GM23338 (cell line): Measurements from ENCODE around the gene TSKS. TPM values are rescaled to one million over a fixed set of nuclear protein-coding genes. Genes with fewer than 3 reads are reported as not detected.

Experiments used
- ATAC-seq: fragments of 200-7000 bp; cut with Tn5 transposase; 3 replicates; pipeline ENCODE4 v1.9.1; 2020
- DNase-seq: peaks from one replicate; pipeline ENCODE4 v3.0.0-alpha.2; 2015; ENCODE audit warnings: low spot score
- H2AFZ ChIP-seq: fragments of 200-600 bp; sonication (generic); 2 replicates; pipeline ENCODE4 v1.8.0; 2016; ENCODE audit warnings: antibody characterized with exemption, mild to moderate bottlenecking, moderate library complexity
- H3F3A ChIP-seq: fragments of 200-600 bp; sonication (generic); replicated peaks from 2 replicates; pipeline ENCODE4 v1.8.0; 2017; ENCODE audit warnings: antibody characterized with exemption, mixed run types, low read depth
- H3K27ac ChIP-seq: fragments of 200-600 bp; sonication (generic); 2 replicates; pipeline ENCODE4 v1.6.1; 2016; ENCODE audit warnings: low read depth
- H3K27me3 ChIP-seq: fragments of 200-600 bp; sonication (generic); 2 replicates; pipeline ENCODE4 v1.8.0; 2016; ENCODE audit warnings: mild to moderate bottlenecking, mixed run types, moderate library complexity; ENCODE audit not compliant: insufficient read depth
- H3K36me3 ChIP-seq: fragments of 200-600 bp; sonication (generic); 2 replicates; pipeline ENCODE4 v1.8.0; 2016; ENCODE audit warnings: mild to moderate bottlenecking; ENCODE audit not compliant: insufficient read depth
- H3K4me1 ChIP-seq: fragments of 200-600 bp; sonication (generic); 2 replicates; pipeline ENCODE4 v1.8.0; 2016; ENCODE audit warnings: mild to moderate bottlenecking, moderate library complexity; ENCODE audit not compliant: insufficient read depth
- H3K4me2 ChIP-seq: fragments of 200-600 bp; sonication (generic); 2 replicates; pipeline ENCODE4 v1.7.1; 2017; ENCODE audit warnings: mixed run types
- H3K4me3 ChIP-seq: fragments of 200-600 bp; sonication (generic); 2 replicates; pipeline ENCODE4 v1.6.1; 2016; ENCODE audit warnings: mixed run types
- H3K79me2 ChIP-seq: fragments of 200-600 bp; sonication (generic); replicated peaks from 2 replicates; pipeline ENCODE4 v1.8.0; 2017; ENCODE audit warnings: mild to moderate bottlenecking; ENCODE audit not compliant: insufficient read depth
- H3K9me2 ChIP-seq: fragments of 200-600 bp; sonication (generic); 2 replicates; pipeline ENCODE4 v1.8.0; 2017; ENCODE audit not compliant: insufficient read depth
- H4K20me1 ChIP-seq: fragments of 200-600 bp; sonication (generic); replicated peaks from 2 replicates; pipeline ENCODE4 v1.8.0; 2017; ENCODE audit warnings: mild to moderate bottlenecking; ENCODE audit not compliant: insufficient read depth
- H3K27ac Mint-ChIP-seq: 2 replicates; pipeline ENCODE4 v1.8.0; 2020; ENCODE audit warnings: inconsistent platforms, mild to moderate bottlenecking, moderate library complexity, mixed read lengths
- H3K27me3 Mint-ChIP-seq: 3 replicates; pipeline ENCODE4 v1.8.0; 2022; ENCODE audit warnings: low read depth, mild to moderate bottlenecking, moderate library complexity, mixed read lengths, inconsistent platforms; ENCODE audit not compliant: insufficient read depth, poor library complexity
- H3K36me3 Mint-ChIP-seq: 3 replicates; pipeline ENCODE4 v1.8.0; 2021; ENCODE audit warnings: low read depth, mild to moderate bottlenecking, inconsistent platforms, moderate library complexity, mixed read lengths
- H3K4me1 Mint-ChIP-seq: 3 replicates; pipeline ENCODE4 v1.8.0; 2020; ENCODE audit warnings: mild to moderate bottlenecking, inconsistent platforms, mixed read lengths
- H3K4me3 Mint-ChIP-seq: 3 replicates; pipeline ENCODE4 v1.8.0; 2021; ENCODE audit warnings: moderate library complexity, mild to moderate bottlenecking, inconsistent platforms, mixed read lengths
- H3K9me3 Mint-ChIP-seq: 3 replicates; pipeline ENCODE4 v1.8.0; 2020; ENCODE audit warnings: moderate library complexity, mild to moderate bottlenecking, inconsistent platforms, mixed read lengths
- CREB1 ChIP-seq: fragments of 250-450 bp; sonication (Bioruptor Pico); IDR thresholded peaks from 2 replicates; pipeline ENCODE4 v1.5.0; 2020; ENCODE audit warnings: low read depth, mild to moderate bottlenecking, moderate library complexity
- ETS1 ChIP-seq: IDR thresholded peaks from 2 replicates; pipeline ENCODE4 v1.6.1; 2016; ENCODE audit warnings: antibody characterized with exemption
- EZH2 ChIP-seq: fragments of 200-600 bp; sonication (generic); IDR thresholded peaks from one replicate; pipeline ENCODE4 v1.8.0; 2017; ENCODE audit warnings: antibody characterized with exemption, mild to moderate bottlenecking, low read depth; ENCODE audit not compliant: unreplicated experiment
- EZH2phosphoT487 ChIP-seq: fragments of 200-600 bp; sonication (generic); IDR thresholded peaks from one replicate; pipeline ENCODE4 v1.8.1; 2018; ENCODE audit warnings: antibody characterized with exemption; ENCODE audit not compliant: unreplicated experiment
- JUNB ChIP-seq: IDR thresholded peaks from one replicate; pipeline ENCODE4 v1.6.1; 2016; ENCODE audit warnings: antibody characterized with exemption; ENCODE audit not compliant: unreplicated experiment
- NANOG ChIP-seq: IDR thresholded peaks from 2 replicates; pipeline ENCODE4 v1.6.1; 2016; ENCODE audit warnings: antibody characterized with exemption, borderline replicate concordance
- POLR2AphosphoS5 ChIP-seq: IDR thresholded peaks from 2 replicates; pipeline ENCODE4 v1.6.1; 2016; ENCODE audit warnings: antibody characterized with exemption, low read depth
- STAT1 ChIP-seq: IDR thresholded peaks from one replicate; pipeline ENCODE4 v1.6.1; 2016; ENCODE audit warnings: antibody characterized with exemption; ENCODE audit not compliant: unreplicated experiment
- ZNF114 ChIP-seq: fragments of 250-450 bp; sonication (Bioruptor Pico); IDR thresholded peaks from 2 replicates; pipeline ENCODE4 v1.5.0; 2020; ENCODE audit warnings: mild to moderate bottlenecking, moderate library complexity
- ZNF331 ChIP-seq: fragments of 250-450 bp; sonication (Bioruptor Pico); IDR thresholded peaks from 2 replicates; pipeline ENCODE4 v1.5.0; 2020; ENCODE audit warnings: low read depth, mild to moderate bottlenecking, moderate library complexity
- polyA plus RNA-seq: library from polyadenylated mRNA; unstranded; fragments of >200 nt; fragmentation: Nextera tagmentation; extraction: Ambion mirVana; gene quantifications from 2 replicates; pipeline ENCODE4 v1.2.1, GENCODE V29; 2016
- total RNA-seq: library from RNA; depleted of rRNA; stranded (reverse); fragments of >200 nt; shearing (Covaris generic); gene quantifications from 2 replicates; pipeline ENCODE4 v1.2.3, GENCODE V29; 2014
- TF ChIP-seq, protein P1 (sequence below): IDR thresholded peaks from one replicate; pipeline ENCODE4 v1.6.1; 2018; ENCODE audit warnings: antibody characterized with exemption; ENCODE audit not compliant: unreplicated experiment
- TF ChIP-seq, protein P2 (sequence below), 2 experiments: fragments of 200-600 bp in 1 of 2; sonication (generic) in 1 of 2; conservative IDR thresholded peaks; 2 replicates each; pipeline versions ENCODE4 v1.5.1 to v1.6.1; 2016 to 2017; ENCODE audit warnings: antibody characterized with exemption in 2 of 2, low read depth in 2 of 2, mild to moderate bottlenecking in 2 of 2, moderate library complexity in 1 of 2
- TF ChIP-seq, protein P3 (sequence below): fragments of 250-450 bp; sonication (Bioruptor Pico); IDR thresholded peaks from 2 replicates; pipeline ENCODE4 v1.5.0; 2020; ENCODE audit warnings: mild to moderate bottlenecking, moderate library complexity

The TSKS gene
- total and polyA plus RNA-seq, 2 experiments from 2014 or later, result 0.99 TPM; not detected in 1

DNA sequence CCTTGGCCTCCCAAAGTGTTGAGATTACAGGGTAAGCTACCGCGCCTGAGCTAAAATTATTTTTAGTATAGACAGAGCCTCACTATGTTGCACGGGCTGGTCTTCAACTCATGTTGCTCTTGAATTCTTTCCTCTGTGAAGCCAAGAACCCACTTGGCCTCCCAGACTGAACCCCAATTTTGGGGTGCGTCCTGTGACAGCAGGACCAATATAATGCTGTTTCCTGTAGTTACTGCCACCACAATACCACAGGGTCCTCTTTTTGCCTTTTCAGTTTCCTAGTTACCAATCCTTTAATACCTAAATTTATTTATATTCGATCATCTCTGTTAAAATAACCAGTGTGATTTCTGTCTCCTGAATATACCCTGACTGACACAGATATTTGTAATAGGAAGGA, 32.9 kb downstream of the TSKS start:
- Mint-ChIP-seq H3K36me3 (no peaks in the 10 kb centered on the region; the same call in 2 of the 3 replicates), H3K27ac (no peak overlapping the region), H3K4me1 (no peaks in the 10 kb centered on the region), H3K4me3 (no peak overlapping the region), H3K9me3 (no peaks in the 10 kb centered on the region), H3K27me3 (peaks cover 11% of the 10 kb centered on the region)
- H4K20me1 ChIP-seq, result no peaks in the 10 kb centered on the region
- no peaks in the 10 kb centered on the region for H3K27me3 ChIP-seq
- no peak overlapping the region for H3K27ac ChIP-seq
- H3K4me1 ChIP-seq, result no peaks in the 10 kb centered on the region
- H3K36me3 ChIP-seq, result no peaks in the 10 kb centered on the region
- H3K4me3 ChIP-seq, result no peak overlapping the region
- ATAC-seq, result no peak
- H3K4me2 ChIP-seq, result no peak overlapping the region
- H3K9me2 ChIP-seq, result peaks cover 2% of the 10 kb centered on the region; the same call in 1 of the 2 replicates
- no peaks in the 10 kb centered on the region for H3F3A ChIP-seq
- DNase-seq, result no peak
- H2AFZ ChIP-seq, result no peak overlapping the region
- no peaks in the 10 kb centered on the region for H3K79me2 ChIP-seq
- no peak for TF ChIP-seq JUNB
- TF ChIP-seq NANOG, result no peak
- TF ChIP-seq POLR2AphosphoS5, result no peak
- TF ChIP-seq, protein P1, sequence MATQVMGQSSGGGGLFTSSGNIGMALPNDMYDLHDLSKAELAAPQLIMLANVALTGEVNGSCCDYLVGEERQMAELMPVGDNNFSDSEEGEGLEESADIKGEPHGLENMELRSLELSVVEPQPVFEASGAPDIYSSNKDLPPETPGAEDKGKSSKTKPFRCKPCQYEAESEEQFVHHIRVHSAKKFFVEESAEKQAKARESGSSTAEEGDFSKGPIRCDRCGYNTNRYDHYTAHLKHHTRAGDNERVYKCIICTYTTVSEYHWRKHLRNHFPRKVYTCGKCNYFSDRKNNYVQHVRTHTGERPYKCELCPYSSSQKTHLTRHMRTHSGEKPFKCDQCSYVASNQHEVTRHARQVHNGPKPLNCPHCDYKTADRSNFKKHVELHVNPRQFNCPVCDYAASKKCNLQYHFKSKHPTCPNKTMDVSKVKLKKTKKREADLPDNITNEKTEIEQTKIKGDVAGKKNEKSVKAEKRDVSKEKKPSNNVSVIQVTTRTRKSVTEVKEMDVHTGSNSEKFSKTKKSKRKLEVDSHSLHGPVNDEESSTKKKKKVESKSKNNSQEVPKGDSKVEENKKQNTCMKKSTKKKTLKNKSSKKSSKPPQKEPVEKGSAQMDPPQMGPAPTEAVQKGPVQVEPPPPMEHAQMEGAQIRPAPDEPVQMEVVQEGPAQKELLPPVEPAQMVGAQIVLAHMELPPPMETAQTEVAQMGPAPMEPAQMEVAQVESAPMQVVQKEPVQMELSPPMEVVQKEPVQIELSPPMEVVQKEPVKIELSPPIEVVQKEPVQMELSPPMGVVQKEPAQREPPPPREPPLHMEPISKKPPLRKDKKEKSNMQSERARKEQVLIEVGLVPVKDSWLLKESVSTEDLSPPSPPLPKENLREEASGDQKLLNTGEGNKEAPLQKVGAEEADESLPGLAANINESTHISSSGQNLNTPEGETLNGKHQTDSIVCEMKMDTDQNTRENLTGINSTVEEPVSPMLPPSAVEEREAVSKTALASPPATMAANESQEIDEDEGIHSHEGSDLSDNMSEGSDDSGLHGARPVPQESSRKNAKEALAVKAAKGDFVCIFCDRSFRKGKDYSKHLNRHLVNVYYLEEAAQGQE, result no peak
- TF ChIP-seq EZH2phosphoT487, result no peak
- TF ChIP-seq, protein P2, sequence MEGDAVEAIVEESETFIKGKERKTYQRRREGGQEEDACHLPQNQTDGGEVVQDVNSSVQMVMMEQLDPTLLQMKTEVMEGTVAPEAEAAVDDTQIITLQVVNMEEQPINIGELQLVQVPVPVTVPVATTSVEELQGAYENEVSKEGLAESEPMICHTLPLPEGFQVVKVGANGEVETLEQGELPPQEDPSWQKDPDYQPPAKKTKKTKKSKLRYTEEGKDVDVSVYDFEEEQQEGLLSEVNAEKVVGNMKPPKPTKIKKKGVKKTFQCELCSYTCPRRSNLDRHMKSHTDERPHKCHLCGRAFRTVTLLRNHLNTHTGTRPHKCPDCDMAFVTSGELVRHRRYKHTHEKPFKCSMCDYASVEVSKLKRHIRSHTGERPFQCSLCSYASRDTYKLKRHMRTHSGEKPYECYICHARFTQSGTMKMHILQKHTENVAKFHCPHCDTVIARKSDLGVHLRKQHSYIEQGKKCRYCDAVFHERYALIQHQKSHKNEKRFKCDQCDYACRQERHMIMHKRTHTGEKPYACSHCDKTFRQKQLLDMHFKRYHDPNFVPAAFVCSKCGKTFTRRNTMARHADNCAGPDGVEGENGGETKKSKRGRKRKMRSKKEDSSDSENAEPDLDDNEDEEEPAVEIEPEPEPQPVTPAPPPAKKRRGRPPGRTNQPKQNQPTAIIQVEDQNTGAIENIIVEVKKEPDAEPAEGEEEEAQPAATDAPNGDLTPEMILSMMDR (conservative IDR thresholded peaks at IDR 0.05; ENCODE audit: low read depth in 2 of 2), result no peak
- TF ChIP-seq ZNF114 (CRISPR knock-in tag), result no peak
- no peak for TF ChIP-seq EZH2
- TF ChIP-seq CREB1 (CRISPR knock-in tag), result no peak
- TF ChIP-seq, protein P3, sequence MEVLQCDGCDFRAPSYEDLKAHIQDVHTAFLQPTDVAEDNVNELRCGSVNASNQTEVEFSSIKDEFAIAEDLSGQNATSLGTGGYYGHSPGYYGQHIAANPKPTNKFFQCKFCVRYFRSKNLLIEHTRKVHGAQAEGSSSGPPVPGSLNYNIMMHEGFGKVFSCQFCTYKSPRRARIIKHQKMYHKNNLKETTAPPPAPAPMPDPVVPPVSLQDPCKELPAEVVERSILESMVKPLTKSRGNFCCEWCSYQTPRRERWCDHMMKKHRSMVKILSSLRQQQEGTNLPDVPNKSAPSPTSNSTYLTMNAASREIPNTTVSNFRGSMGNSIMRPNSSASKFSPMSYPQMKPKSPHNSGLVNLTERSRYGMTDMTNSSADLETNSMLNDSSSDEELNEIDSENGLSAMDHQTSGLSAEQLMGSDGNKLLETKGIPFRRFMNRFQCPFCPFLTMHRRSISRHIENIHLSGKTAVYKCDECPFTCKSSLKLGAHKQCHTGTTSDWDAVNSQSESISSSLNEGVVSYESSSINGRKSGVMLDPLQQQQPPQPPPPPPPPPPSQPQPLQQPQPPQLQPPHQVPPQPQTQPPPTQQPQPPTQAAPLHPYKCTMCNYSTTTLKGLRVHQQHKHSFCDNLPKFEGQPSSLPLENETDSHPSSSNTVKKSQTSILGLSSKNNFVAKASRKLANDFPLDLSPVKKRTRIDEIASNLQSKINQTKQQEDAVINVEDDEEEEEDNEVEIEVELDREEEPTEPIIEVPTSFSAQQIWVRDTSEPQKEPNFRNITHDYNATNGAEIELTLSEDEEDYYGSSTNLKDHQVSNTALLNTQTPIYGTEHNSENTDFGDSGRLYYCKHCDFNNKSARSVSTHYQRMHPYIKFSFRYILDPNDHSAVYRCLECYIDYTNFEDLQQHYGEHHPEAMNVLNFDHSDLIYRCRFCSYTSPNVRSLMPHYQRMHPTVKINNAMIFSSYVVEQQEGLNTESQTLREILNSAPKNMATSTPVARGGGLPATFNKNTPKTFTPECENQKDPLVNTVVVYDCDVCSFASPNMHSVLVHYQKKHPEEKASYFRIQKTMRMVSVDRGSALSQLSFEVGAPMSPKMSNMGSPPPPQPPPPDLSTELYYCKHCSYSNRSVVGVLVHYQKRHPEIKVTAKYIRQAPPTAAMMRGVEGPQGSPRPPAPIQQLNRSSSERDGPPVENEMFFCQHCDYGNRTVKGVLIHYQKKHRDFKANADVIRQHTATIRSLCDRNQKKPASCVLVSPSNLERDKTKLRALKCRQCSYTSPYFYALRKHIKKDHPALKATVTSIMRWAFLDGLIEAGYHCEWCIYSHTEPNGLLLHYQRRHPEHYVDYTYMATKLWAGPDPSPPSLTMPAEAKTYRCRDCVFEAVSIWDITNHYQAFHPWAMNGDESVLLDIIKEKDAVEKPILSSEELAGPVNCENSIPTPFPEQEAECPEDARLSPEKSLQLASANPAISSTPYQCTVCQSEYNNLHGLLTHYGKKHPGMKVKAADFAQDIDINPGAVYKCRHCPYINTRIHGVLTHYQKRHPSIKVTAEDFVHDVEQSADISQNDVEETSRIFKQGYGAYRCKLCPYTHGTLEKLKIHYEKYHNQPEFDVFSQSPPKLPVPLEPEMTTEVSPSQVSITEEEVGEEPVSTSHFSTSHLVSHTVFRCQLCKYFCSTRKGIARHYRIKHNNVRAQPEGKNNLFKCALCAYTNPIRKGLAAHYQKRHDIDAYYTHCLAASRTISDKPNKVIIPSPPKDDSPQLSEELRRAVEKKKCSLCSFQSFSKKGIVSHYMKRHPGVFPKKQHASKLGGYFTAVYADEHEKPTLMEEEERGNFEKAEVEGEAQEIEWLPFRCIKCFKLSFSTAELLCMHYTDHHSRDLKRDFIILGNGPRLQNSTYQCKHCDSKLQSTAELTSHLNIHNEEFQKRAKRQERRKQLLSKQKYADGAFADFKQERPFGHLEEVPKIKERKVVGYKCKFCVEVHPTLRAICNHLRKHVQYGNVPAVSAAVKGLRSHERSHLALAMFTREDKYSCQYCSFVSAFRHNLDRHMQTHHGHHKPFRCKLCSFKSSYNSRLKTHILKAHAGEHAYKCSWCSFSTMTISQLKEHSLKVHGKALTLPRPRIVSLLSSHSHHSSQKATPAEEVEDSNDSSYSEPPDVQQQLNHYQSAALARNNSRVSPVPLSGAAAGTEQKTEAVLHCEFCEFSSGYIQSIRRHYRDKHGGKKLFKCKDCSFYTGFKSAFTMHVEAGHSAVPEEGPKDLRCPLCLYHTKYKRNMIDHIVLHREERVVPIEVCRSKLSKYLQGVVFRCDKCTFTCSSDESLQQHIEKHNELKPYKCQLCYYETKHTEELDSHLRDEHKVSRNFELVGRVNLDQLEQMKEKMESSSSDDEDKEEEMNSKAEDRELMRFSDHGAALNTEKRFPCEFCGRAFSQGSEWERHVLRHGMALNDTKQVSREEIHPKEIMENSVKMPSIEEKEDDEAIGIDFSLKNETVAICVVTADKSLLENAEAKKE, result no peak
- TF ChIP-seq ETS1, result no peak
- no peak for TF ChIP-seq ZNF331 (CRISPR knock-in tag)
- no peak for TF ChIP-seq STAT1
